NB4 (cell line): Measurements from ENCODE around the gene SLC1A4.

Source experiments
- MAX ChIP-seq: IDR thresholded peaks from 2 replicates; pipeline ENCODE4 v1.6.1; 2011; ENCODE audit warnings: low read depth, low read length
- POLR2A ChIP-seq: IDR thresholded peaks from 2 replicates; pipeline ENCODE4 v1.6.1; 2011; ENCODE audit warnings: mild to moderate bottlenecking; ENCODE audit not compliant: insufficient read length; ENCODE audit errors: extremely low read depth
- TF ChIP-seq, protein P1 (sequence below): IDR thresholded peaks from one replicate; pipeline ENCODE4 v1.5.1; 2012; ENCODE audit warnings: low read depth, low read length

DNA sequence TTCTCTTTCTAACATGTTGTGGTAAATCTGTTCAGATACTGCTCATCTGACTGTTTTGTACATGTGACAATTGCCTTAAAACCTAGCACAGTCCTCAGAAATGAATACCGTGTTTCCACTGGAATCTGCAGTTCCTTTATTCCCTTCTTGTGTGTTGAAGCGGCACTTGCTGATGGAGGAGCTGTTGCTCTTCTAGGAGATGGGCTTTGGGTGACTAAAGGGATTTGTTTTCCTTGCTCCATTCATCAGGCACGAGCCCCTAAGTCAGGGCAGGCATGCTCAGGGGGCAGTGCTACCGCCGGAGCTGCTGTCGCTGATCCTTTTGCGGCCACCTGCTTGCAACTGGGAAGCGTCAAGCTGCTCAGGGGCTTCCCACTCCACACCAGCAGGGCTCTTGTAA is 34.5 kb downstream of the SLC1A4 start:
- TF ChIP-seq POLR2A (no peak), MAX (no peak)
- TF ChIP-seq, protein P1, sequence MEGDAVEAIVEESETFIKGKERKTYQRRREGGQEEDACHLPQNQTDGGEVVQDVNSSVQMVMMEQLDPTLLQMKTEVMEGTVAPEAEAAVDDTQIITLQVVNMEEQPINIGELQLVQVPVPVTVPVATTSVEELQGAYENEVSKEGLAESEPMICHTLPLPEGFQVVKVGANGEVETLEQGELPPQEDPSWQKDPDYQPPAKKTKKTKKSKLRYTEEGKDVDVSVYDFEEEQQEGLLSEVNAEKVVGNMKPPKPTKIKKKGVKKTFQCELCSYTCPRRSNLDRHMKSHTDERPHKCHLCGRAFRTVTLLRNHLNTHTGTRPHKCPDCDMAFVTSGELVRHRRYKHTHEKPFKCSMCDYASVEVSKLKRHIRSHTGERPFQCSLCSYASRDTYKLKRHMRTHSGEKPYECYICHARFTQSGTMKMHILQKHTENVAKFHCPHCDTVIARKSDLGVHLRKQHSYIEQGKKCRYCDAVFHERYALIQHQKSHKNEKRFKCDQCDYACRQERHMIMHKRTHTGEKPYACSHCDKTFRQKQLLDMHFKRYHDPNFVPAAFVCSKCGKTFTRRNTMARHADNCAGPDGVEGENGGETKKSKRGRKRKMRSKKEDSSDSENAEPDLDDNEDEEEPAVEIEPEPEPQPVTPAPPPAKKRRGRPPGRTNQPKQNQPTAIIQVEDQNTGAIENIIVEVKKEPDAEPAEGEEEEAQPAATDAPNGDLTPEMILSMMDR = no peak
